Measurements from ENCODE around the gene GLUL. TPM values are rescaled to one million over a fixed set of nuclear protein-coding genes. Genes with fewer than 3 reads are reported as not detected.

GLUL gene
- total and polyA plus RNA-seq, 9 donors: 587 to 1,338 (median 1,017) TPM

DNA sequence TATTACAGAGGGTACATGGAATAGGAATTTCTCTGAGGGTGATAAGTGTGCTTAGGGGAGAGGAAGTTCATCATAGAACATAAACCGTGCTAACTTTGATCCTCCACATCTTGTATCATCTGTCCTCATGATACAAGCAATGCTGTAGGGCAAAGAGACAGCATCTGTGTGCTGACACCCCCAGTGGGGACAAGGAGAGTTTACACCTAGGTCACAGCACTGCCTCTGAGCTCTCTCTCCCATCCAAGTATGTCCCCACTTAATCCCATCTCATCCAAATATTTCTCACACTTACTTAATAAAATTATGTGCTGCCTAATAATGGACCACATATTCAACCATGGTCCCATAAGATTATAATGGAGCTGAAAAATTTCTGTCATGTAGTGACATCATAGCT, 13.2 kb upstream of the GLUL start:
- DNase-seq: no peak
- Histone ChIP-seq H3K27me3 (no peaks in the 10 kb centered on the region), H3K4me3 (no peak overlapping the region), H3K9me3 (no peaks in the 10 kb centered on the region), H3K27ac (no peak overlapping the region), H3K36me3 (no peaks in the 10 kb centered on the region), H3K4me1 (ENCODE audit: insufficient read depth) (no peaks in the 10 kb centered on the region)
- intact Hi-C loops (cut with DNase I): loop anchor here in 1 of 4 donors (10.0 kb wide), 1 partner anchor 180 kb away; the partner anchor contains the start of gene RNASEL
- TF ChIP-seq POLR2A (IDR thresholded peaks at IDR 0.05) (no peak), EP300 (IDR thresholded peaks at IDR 0.05) (no peak)
- TF ChIP-seq, protein P1, sequence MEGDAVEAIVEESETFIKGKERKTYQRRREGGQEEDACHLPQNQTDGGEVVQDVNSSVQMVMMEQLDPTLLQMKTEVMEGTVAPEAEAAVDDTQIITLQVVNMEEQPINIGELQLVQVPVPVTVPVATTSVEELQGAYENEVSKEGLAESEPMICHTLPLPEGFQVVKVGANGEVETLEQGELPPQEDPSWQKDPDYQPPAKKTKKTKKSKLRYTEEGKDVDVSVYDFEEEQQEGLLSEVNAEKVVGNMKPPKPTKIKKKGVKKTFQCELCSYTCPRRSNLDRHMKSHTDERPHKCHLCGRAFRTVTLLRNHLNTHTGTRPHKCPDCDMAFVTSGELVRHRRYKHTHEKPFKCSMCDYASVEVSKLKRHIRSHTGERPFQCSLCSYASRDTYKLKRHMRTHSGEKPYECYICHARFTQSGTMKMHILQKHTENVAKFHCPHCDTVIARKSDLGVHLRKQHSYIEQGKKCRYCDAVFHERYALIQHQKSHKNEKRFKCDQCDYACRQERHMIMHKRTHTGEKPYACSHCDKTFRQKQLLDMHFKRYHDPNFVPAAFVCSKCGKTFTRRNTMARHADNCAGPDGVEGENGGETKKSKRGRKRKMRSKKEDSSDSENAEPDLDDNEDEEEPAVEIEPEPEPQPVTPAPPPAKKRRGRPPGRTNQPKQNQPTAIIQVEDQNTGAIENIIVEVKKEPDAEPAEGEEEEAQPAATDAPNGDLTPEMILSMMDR (IDR thresholded peaks at IDR 0.05): no peak
- 55 to 79% (median 65%) methylated on average over 1 of the region's 1 CpG for WGBS, 3 donors

DNA sequence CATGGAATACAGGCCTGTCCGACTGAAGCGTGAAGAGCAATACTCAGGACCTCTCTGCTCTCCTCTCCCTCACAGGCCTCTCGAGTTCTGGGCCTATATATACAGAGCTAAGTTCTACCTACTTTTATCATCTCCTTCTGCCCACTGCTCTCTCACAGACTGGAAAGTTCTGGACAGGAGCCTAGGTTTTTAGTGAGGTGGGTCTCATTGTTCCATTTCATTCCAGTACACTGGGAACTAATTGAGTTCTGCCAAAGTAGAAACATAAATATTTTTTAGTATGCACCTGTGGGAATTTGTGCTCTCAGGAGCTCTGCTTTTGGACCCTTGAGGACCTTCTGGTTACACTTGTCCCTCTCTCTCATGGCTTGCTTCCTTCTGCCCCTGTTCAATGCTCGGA, 9.0 kb upstream of the GLUL start, which contains the start of gene TEDDM1:
TSS of gene TEDDM1 (minus strand) at position 101 of the 400 bp plus-strand sequence. CDS start 182 bp downstream, outside the sequence.
- intact Hi-C loops (cut with DNase I): loop anchor here in 1 of 4 donors (10.0 kb wide), 1 partner anchor 184 kb away; the partner anchor contains the start of gene RNASEL
- Histone ChIP-seq H3K9me3 (no peaks in the 10 kb centered on the region), H3K27me3 (no peaks in the 10 kb centered on the region), H3K4me1 (ENCODE audit: insufficient read depth) (peaks cover 1% of the 10 kb centered on the region), H3K4me3 (no peak within 1 kb of the TSS), H3K36me3 (no peaks in the 10 kb centered on the region), H3K27ac (no peak within 1 kb of the TSS)
- 94 to 96% (median 95%) methylated on average over 4 of the region's 4 CpGs for WGBS, 3 donors
- TF ChIP-seq, protein P1 (IDR thresholded peaks at IDR 0.05): no peak
- TF ChIP-seq EP300 (IDR thresholded peaks at IDR 0.05) (no peak), POLR2A (IDR thresholded peaks at IDR 0.05) (no peak)
- DNase-seq: no peak

DNA sequence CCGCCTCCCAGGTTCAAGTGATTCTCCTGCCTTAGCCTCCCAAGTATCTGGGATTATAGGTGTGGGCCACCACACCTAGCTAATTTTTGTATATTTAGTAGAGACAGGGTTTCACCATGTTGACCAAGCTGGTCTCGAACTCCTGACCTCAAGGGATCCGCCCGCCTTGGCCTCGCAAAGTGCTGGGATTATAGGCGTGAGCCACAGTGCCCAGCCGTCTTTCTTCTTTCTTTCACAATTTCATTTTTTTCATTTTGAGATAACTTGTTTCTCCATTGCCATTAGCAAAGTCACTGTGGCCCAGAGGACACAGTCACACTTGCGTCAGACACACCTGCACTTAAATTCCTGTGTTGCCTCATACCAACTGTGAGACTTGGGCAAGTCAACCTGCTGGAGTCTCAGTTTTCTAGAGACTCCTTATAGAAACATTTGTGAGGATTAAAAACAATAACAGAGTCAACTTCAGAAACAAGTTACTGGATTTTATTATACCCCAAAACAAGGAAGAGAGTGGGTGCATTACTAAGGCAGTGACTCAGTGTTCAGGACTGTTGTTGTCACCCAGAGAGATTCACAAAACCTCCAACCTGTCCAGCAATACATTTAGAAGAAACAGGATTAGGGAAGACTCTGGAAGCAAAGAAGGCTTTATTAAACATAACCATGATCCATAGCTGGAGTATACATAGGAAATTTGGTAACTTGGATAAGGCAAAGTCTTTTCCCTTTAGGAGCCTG, 6.2 kb upstream of the GLUL start:
- Histone ChIP-seq H3K36me3 (no peaks in the 10 kb centered on the region), H3K4me3 (no peak overlapping the region), H3K9me3 (no peaks in the 10 kb centered on the region), H3K4me1 (ENCODE audit: insufficient read depth) (peaks cover 4% of the 10 kb centered on the region), H3K27ac (peak overlapping the region in 1 of 2 donors; percentile 70), H3K27me3 (no peaks in the 10 kb centered on the region)
- TF ChIP-seq EP300 (IDR thresholded peaks at IDR 0.05): no peak
- TF ChIP-seq POLR2A (IDR thresholded peaks at IDR 0.05): no peak
- TF ChIP-seq, protein P1 (IDR thresholded peaks at IDR 0.05): no peak
- intact Hi-C loops (cut with DNase I): loop anchor here (2.0 to 10.0 kb wide), 7 partner anchors 193 to 384 kb away; no protein-coding TSS in a partner anchor
- WGBS, 3 donors: 93 to 94% (median 94%) methylated on average over 8 of the region's 8 CpGs
- DNase-seq: no peak

DNA sequence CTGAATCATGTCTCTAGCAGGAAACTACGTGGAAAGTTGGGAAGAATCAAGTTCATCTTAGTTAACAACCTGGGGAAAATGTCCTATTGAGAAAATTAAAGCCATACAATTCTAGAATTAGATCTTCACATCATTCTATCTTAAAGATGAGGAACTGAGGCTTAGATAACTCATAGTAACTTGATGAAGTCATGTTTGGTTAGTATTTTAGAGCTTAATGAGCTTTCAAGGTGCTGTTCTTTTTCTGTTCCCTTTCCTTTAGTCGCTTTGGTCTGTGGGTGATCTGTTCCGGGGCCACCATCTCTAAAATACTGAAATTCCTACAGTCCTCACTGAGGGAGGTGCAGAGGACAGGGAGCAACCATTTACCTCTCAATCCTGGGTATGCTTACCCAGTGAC, 4.3 kb upstream of the GLUL start:
- Histone ChIP-seq H3K27ac (peak overlapping the region in 1 of 2 donors; percentile 70), H3K9me3 (no peaks in the 10 kb centered on the region), H3K27me3 (no peaks in the 10 kb centered on the region), H3K36me3 (no peaks in the 10 kb centered on the region), H3K4me3 (no peak overlapping the region), H3K4me1 (ENCODE audit: insufficient read depth) (peaks cover 4% of the 10 kb centered on the region)
- intact Hi-C loops (cut with DNase I): loop anchor here (1.0 to 10.0 kb wide), 9 partner anchors 189 to 386 kb away; no protein-coding TSS in a partner anchor
- 92 to 98% (median 96%) methylated on average over 3 of the region's 3 CpGs for WGBS, 3 donors
- DNase-seq: no peak
- no peak for TF ChIP-seq EP300 (IDR thresholded peaks at IDR 0.05)
- TF ChIP-seq, protein P1 (IDR thresholded peaks at IDR 0.05): no peak
- no peak for TF ChIP-seq POLR2A (IDR thresholded peaks at IDR 0.05)

Measured in ovary (tissue), 9 donors.